PFSK-1 (cell line): ENCODE measurements around the gene WDR37.

Experiments used
- FOXP2 ChIP-seq: optimal IDR thresholded peaks from 2 replicates; pipeline ENCODE3; 2011; ENCODE audit warnings: borderline replicate concordance, control low read depth, inconsistent platforms; ENCODE audit not compliant: insufficient read depth; ENCODE audit errors: extremely low read length, extremely low read depth
- POLR2AphosphoS5 ChIP-seq: IDR thresholded peaks from 2 replicates; pipeline ENCODE4 v1.6.1; 2012; ENCODE audit warnings: low read depth, mild to moderate bottlenecking, control low read depth, low read length, moderate library complexity
- SIN3A ChIP-seq: IDR thresholded peaks from 2 replicates; pipeline ENCODE4 v1.6.1; 2012; ENCODE audit warnings: mild to moderate bottlenecking, low read length, moderate library complexity, borderline replicate concordance; ENCODE audit not compliant: insufficient read depth
- TAF1 ChIP-seq: IDR thresholded peaks from 2 replicates; pipeline ENCODE4 v1.6.1; 2012; ENCODE audit warnings: low read length, control low read depth, borderline replicate concordance; ENCODE audit not compliant: insufficient read depth
- TF ChIP-seq, protein P1 (sequence below), 2 experiments: IDR thresholded peaks; 2 replicates each; pipeline versions ENCODE4 v1.6.1 to v1.8.0; 2011 to 2012; ENCODE audit warnings: low read depth in 2 of 2, low read length in 2 of 2, control low read depth in 1 of 2, inconsistent platforms in 1 of 2, mild to moderate bottlenecking in 1 of 2, moderate library complexity in 1 of 2; ENCODE audit not compliant: insufficient read depth in 1 of 2

Gene WDR37

DNA sequence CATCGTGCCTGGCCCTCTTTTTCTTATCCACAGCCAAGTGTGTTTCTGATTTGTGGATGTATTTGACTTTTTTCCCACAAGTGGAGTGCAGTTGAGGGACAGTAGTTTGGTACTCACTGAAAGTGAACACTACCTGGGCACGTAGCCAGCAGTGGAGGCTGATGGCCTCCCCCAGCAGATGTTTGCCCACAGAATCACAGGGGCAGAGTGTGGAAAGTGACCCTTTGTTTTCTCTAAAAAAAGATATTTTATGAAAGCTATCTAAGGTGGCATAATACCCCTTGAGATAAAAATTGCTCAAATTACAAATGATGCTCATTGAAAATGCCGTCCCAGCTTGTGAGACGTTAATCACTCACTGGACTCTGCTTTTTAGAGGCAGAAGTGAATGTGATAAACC, 29.1 kb downstream of the WDR37 start:
- TF ChIP-seq, protein P1, sequence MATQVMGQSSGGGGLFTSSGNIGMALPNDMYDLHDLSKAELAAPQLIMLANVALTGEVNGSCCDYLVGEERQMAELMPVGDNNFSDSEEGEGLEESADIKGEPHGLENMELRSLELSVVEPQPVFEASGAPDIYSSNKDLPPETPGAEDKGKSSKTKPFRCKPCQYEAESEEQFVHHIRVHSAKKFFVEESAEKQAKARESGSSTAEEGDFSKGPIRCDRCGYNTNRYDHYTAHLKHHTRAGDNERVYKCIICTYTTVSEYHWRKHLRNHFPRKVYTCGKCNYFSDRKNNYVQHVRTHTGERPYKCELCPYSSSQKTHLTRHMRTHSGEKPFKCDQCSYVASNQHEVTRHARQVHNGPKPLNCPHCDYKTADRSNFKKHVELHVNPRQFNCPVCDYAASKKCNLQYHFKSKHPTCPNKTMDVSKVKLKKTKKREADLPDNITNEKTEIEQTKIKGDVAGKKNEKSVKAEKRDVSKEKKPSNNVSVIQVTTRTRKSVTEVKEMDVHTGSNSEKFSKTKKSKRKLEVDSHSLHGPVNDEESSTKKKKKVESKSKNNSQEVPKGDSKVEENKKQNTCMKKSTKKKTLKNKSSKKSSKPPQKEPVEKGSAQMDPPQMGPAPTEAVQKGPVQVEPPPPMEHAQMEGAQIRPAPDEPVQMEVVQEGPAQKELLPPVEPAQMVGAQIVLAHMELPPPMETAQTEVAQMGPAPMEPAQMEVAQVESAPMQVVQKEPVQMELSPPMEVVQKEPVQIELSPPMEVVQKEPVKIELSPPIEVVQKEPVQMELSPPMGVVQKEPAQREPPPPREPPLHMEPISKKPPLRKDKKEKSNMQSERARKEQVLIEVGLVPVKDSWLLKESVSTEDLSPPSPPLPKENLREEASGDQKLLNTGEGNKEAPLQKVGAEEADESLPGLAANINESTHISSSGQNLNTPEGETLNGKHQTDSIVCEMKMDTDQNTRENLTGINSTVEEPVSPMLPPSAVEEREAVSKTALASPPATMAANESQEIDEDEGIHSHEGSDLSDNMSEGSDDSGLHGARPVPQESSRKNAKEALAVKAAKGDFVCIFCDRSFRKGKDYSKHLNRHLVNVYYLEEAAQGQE (IDR thresholded peaks at IDR 0.05; ENCODE audit: insufficient read depth in 1 of 2, low read depth in 2 of 2, low read length in 2 of 2): no peak
- no peak for TF ChIP-seq FOXP2
- no peak for TF ChIP-seq POLR2AphosphoS5
- no peak for TF ChIP-seq SIN3A
- TF ChIP-seq TAF1: no peak

DNA sequence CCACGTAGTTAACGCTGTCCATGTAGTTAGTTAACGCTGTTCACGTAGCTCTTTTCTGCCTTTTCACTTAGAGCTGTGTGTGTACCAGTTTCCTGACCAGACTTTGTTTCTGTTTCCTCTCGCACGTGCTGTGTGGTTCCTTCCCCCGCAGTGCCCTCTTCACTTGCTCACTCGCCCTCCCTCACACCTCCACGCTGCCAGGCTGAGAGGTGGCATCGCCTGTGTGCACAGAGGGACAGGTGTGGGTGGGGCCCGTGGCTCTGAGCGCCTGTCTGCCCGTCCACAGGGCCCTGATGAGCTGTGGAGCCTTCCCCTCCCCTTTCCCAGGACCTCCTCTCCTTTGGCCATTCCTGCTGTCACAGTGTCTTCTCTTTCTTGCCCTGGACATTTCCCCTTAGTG, 30.6 kb downstream of the WDR37 start:
- TF ChIP-seq SIN3A (no peak), TAF1 (no peak), FOXP2 (no peak), POLR2AphosphoS5 (no peak)
- TF ChIP-seq, protein P1 (IDR thresholded peaks at IDR 0.05; ENCODE audit: insufficient read depth in 1 of 2, low read depth in 2 of 2, low read length in 2 of 2): no peak

DNA sequence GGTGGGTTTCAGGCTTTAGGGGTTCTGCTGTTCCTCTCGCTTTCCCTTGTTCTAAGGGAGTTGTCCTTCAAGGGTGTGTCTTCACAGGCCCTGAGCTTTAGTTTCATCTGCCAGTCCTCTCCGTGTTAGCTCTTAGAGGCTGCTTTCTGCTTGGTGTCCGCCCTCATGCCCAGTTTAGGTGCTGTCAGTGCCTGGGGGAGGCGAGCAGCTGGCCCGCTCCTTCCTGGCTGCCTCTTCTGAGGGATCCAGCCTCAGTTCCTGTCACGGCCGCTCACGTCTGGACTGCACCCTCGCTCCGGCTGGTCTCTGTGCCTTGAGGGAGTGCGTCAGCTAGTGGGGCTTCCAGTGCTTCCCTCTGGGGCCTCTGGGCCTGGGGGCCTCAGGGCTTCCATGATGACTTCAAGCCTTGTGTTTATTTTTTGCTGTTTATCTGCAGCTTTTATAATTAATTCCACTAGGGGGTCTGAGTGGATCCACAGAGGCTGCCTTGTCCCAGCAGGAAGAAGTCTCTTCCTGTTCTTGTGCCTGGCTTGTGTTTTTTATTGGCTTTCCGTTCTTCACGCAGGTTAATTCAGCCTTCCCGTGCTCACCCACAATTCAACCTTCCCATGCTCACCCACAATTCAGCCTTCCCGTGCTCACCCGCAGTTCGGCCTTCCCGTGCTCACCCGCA, 33.0 kb downstream of the WDR37 start:
- TF ChIP-seq TAF1 (no peak), SIN3A (no peak), FOXP2 (peak; percentile 8), POLR2AphosphoS5 (no peak)
- TF ChIP-seq, protein P1 (IDR thresholded peaks at IDR 0.05; ENCODE audit: insufficient read depth in 1 of 2, low read depth in 2 of 2, low read length in 2 of 2): no peak

DNA sequence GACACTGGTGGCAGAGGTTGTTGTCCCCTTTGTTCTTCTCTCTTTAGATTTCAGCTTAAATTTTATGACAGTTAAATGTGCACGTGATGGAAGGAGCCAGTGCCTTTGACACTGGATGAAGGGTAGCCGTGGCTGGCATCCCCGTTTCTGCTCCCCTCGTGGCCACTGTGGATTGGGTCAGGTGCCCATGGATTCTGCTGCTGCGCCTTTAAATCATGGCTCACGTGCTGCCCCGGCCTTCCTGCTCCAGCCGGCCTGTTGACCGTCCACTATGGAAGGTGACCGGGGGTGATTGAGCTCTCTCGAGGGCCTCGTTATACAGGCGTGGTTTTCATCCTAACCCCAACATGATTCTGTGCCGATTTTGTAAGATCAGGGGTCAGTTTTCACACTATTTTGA, 34.5 kb downstream of the WDR37 start:
- TF ChIP-seq FOXP2: no peak
- TF ChIP-seq, protein P1 (IDR thresholded peaks at IDR 0.05; ENCODE audit: insufficient read depth in 1 of 2, low read depth in 2 of 2, low read length in 2 of 2): no peak
- no peak for TF ChIP-seq POLR2AphosphoS5
- no peak for TF ChIP-seq TAF1
- TF ChIP-seq SIN3A: no peak

DNA sequence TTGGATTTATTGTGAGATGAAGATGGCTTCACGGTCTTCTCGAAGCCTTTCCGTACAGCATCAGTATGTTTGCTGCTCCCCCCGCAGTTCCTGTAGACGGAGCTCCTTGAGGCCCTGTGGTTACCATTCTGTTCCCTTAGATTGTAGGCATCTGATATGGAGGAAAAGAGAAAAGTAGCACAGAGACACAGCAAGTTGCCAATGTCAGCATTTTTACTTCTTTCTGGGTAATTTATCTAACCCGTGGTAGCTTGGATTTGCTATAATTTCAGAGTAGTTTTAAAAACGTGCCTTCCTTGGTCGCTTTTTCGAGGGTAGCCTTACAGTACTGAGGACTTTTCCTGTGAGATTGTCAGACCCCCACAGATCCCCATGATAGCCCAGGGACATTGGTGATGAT, 37.5 kb downstream of the WDR37 start:
- TF ChIP-seq FOXP2: no peak
- TF ChIP-seq TAF1: no peak
- TF ChIP-seq, protein P1 (IDR thresholded peaks at IDR 0.05; ENCODE audit: insufficient read depth in 1 of 2, low read depth in 2 of 2, low read length in 2 of 2): no peak
- TF ChIP-seq SIN3A: no peak
- no peak for TF ChIP-seq POLR2AphosphoS5
